GM18517 (cell line): ENCODE results near the gene PLCB1.
"Not testable (repeated sequence)": the region's sequence is repeated elsewhere in the genome, so short reads cannot be mapped to it uniquely, and the experiment has no call there.

Experiments
- ATAC-seq: cut with Tn5 transposase; IDR thresholded peaks from one replicate; pipeline ENCODE4 v1.9.1; 2021; ENCODE audit warnings: mild to moderate bottlenecking, moderate library complexity; ENCODE audit not compliant: unreplicated experiment

The PLCB1 gene

GRCh38 chr20:8801686-8802085 lies 669.6 kb downstream of the PLCB1 start:
- ATAC-seq: no peak

- ATAC-seq: no peak
Measured at GRCh38 chr20:8803065-8803464, 671.0 kb downstream of the PLCB1 start.

- no peak for ATAC-seq
Measured at GRCh38 chr20:8803941-8804340, 671.9 kb downstream of the PLCB1 start.

GRCh38 chr20:8805737-8806442 lies 673.8 kb downstream of the PLCB1 start:
- ATAC-seq: no peak

GRCh38 chr20:8807480-8808201 lies 675.6 kb downstream of the PLCB1 start:
- ATAC-seq: no peak

- no peak for ATAC-seq
Measured at GRCh38 chr20:8808202-8808535, 676.1 kb downstream of the PLCB1 start.

GRCh38 chr20:8809107-8809953 lies 677.3 kb downstream of the PLCB1 start:
- no peak for ATAC-seq

GRCh38 chr20:8811801-8812594 lies 679.9 kb downstream of the PLCB1 start:
- ATAC-seq: no peak

- ATAC-seq: no peak
Measured at GRCh38 chr20:8812817-8813216, 680.8 kb downstream of the PLCB1 start.

GRCh38 chr20:8815208-8815607 lies 683.1 kb downstream of the PLCB1 start:
- ATAC-seq: no peak

GRCh38 chr20:8829256-8829655 lies 697.2 kb downstream of the PLCB1 start:
- no peak for ATAC-seq

- not testable (repeated sequence) for ATAC-seq
Measured at GRCh38 chr20:8834294-8834693, 702.2 kb downstream of the PLCB1 start.

GRCh38 chr20:8834851-8835250 lies 702.8 kb downstream of the PLCB1 start:
- ATAC-seq: no peak

- ATAC-seq: no peak
Measured at GRCh38 chr20:8837396-8837795, 705.3 kb downstream of the PLCB1 start.

- ATAC-seq: no peak
Measured at GRCh38 chr20:8842525-8842924, 710.5 kb downstream of the PLCB1 start.

- ATAC-seq: no peak
Measured at GRCh38 chr20:8844179-8844578, 712.1 kb downstream of the PLCB1 start.

GRCh38 chr20:8849990-8850389 lies 717.9 kb downstream of the PLCB1 start:
- no peak for ATAC-seq

GRCh38 chr20:8851446-8851845 lies 719.4 kb downstream of the PLCB1 start:
- no peak for ATAC-seq

- not testable (repeated sequence) for ATAC-seq
Measured at GRCh38 chr20:8851919-8852318, 719.9 kb downstream of the PLCB1 start.

- not testable (repeated sequence) for ATAC-seq
Measured at GRCh38 chr20:8853211-8853610, 721.1 kb downstream of the PLCB1 start.

- ATAC-seq: peak; percentile 92
Measured at GRCh38 chr20:8853805-8854338, 721.8 kb downstream of the PLCB1 start.
